Activated CD4-positive, alpha-beta T cell treated with anti-CD3 and anti-CD28 coated beads for 1 hour (primary cell): Measurements from ENCODE around the gene PLS1.
"Not testable (repeated sequence)": the region's sequence is repeated elsewhere in the genome, so short reads cannot be mapped to it uniquely, and the experiment has no call there.

Experiments used
- DNase-seq: peaks from one replicate; pipeline ENCODE4 v3.0.0-alpha.2; 2020

The PLS1 gene

DNA sequence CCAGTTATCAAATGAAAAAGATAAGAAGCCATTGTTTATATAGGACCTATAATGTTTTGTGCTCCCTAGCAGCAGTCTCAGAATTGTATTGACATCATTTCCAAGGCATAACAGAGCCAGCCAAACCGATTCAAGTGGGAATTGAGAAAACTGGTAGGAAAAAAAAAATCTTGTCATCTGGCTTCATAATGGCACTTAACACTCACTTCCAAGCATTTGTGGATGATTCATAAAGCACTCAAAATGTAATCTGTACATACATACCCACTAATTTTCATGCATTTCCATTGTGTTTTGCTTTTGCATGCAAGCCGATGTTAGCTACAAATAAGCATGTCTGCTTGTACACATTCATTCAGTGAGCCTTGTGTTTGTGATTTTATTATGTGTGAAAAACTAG, 109.0 kb downstream of the PLS1 start:
- no peak for DNase-seq

DNA sequence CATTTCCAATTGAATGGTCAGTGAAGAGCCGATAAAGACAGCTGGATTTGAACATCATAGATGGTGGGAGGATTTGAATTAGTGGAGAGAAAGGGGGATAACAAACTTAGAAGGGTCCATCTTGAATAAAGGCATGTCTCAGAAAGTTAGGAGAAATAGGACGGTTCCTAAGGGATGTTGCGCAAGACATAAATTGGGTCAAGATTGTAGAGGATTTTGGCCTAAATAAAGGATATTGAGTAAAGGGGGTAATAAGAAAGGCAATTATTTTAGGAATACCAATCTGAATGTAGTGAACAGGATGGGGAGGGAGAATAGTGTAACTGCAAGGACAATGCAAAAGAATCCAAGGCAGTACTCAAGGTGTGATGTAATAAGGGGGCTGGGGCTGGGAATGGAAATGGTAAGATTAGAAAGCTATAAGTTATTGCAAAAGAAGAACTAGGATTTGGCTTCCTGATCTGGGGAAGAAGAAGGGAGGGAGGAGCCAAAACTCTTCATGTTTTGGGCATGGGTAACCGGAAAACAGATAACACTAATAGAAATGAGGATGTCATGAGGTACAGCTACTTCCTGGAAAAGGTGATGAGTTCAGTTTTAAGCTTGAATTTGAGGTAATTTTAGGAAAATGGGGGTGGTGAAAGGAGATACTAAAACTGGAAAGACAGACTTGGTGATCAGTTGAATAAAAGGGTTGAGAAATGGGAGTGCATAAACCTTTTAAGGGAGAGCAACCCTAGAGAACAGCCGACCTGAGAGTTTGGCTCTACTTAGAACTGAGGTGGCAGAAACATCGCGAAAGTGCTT, 110.3 kb downstream of the PLS1 start:
- DNase-seq = no peak

DNA sequence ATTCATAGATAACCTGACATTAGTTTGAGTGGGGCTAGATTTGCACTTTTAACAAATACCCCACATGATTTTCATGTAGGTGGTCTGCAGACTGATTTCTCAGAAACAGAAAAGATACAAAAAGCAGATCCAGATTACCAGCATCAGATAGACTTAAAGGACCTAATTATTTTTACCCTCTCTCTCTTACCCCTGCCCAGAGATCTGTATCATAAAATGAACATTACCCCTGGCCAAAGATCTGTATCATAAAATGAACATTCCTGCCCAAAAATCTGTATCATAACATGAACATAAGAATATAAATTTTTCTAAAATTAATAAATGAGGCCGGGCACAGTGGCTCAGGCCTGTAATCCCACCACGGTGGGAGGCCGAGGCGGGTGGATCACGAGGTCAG, 113.0 kb downstream of the PLS1 start:
- no peak for DNase-seq

DNA sequence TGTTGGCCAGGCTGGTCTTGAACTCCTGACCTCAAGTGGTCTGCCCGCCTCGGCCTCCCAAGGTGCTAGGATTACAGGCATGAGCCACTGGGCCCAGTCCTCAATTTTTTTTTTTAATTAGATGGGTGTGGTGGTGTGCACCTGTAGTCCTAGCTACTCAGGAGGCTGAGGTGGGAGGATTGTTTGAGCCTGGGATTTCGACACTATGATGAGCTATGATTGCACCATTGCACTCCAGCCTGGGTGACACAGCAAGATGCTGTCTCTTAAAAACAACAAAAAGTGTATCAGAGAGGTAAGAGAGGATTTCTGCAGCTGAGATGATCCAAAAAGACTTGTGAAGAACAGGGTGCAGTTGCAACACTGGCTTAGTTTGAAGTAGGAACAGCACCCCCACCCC, 118.7 kb downstream of the PLS1 start:
- not testable (repeated sequence) for DNase-seq

DNA sequence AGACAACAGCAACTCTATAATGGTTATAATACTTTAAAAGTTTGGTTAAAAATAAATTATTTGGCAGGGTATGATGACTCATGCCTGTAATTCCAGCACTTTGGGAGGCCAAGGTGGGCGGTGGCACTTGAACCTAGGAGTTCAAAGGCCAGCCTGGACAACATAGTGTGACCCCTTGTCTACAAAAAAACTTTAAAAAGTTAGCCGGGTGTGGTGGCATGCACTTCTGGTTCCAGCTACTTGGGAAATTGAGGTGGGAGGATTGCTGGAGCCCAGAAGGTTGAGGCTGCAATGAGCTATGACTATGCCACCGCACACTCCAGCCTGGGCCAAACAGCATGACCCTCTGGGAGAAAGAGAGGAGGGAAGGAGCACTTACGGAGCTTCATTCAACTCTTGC, 119.9 kb downstream of the PLS1 start:
- no peak for DNase-seq

DNA sequence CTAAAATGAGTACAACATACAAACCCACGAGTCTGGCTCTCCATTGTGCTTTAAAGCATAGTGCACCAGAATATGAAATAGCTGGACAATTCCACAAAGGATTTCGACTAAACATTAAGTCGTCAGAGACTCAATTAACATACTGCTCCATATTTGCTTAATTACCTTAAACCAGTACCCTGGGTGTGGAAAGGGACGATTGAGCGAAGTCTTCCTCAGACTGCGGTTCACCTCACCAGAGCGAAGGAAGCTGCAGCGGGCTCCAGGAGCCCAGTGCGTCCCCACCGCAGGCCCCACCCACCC, 127.4 kb downstream of the PLS1 start:
- no peak for DNase-seq

DNA sequence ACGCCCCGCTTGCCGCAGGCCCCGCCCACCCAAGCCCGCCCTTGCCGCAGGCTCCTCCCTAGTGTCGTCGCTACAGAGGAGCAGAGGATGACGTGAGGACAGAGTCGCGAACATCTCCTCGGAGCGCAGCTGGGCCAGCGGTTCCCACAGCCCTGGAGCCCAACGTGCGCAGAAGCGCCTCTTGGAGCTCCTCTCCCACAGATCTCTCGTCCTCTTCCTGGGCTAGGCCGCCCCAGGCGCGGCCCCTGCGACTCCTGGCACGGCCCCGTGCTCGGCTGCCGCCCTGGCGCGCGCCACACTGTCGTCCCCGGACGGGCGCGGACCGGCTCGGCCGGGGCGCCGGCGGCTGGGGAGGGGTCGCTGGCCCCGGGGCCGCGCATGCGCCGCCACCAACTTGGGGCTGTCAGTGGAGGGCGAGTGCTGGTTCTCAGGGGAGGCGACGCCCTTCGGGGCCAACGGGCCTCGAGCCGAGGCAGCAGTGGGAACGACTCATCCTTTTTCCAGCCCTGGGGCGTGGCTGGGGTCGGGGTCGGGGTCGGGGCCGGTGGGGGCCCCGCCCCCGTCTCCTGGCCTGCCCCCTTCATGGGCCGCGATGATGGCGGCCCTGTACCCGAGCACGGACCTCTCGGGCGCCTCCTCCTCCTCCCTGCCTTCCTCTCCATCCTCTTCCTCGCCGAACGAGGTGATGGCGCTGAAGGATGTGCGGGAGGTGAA, 127.9 kb downstream of the PLS1 start, which contains the start of gene TRPC1:
TRPC1 (plus strand) TSS at position 67 of the 714 bp plus-strand sequence; CDS start at position 593, 526 bp downstream.
- peak; percentile 61 for DNase-seq

DNA sequence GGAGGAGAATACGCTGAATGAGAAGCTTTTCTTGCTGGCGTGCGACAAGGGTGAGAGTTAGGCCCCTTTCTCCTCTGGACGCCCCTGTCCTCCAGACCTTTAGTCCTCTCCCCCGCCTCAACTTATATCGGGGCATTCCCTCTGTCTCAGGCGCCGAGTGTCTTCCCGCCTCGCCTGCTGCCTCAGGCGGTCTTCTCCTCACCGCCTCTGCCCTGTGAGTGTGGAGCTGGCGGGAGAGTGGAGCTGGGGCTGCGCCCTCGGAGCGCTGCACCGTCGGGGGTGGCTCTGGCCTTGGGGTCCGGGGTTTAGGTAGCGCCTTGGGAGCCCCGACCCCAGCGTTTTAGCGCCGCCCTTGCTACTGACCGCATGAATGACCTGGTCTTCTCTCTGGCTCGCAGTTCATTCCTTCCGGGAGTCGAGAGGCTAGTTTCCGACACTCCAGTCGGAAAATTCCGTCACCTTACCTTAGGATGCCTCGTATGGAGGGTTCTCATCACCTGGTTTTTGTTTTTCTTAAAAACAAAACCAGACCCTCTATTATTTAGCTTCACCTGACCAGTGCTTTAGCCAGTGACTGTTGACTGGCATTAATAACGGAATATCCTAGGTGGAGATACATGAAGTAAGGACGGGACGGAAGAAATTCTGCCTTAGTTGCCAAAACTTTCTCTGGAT, 128.6 kb downstream of the PLS1 start:
- peak; percentile 9 for DNase-seq

DNA sequence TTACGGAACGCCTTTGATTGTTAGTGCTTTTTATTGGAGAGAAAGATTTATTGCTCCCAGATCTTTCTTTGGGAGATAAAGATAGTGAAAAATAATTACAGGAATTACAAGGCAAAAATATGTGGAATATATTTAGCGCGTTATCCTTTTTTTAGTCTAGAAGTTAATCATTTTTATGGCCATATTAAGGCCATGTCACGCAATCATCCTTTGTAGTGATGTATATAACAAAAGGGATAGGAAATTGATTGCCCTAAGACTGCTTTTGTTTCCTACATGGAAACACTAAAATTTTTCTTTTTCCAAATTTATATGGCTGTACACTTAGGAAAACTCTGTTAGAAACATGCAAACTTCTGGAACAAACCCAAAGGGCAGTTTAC, 129.2 kb downstream of the PLS1 start:
- DNase-seq = no peak

DNA sequence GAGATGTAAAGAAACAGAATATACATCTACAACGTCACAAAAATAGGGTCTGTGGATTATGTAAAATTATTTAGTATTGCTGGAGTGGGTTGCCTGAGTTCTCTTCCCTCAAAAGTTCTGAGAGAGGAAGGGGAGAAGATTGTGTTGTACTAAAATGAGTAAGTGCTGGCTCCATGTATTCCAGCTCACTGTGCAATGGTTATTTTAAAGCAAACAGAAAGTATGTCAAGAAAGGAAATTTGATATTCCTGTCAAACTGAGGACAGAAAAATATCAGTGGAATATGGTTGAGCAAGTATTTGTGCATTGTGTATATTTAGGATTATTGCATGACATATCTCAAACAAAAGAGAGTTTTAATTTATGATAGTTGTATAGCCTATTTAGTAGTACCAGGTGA, 129.8 kb downstream of the PLS1 start:
- DNase-seq = no peak

DNA sequence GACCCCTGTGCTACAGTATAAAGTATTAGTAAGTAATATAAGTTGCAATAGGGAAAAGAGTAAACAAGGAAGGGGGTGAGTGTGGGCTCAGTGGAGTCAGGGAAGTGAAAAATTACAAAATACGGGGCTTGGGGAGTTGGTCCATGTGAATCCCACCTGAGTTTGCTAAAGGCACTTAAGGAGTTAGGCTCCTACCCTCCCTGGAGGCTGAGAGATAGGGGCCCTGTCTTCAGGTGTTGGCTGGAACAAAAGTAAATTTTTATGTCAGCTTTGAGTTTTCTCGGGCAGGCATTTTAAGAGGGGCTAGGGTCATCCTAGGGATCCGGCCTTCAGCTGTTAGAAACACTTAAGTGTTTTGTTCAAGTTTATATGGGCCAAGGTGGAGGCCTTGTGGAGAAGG, 135.9 kb downstream of the PLS1 start:
- no peak for DNase-seq

DNA sequence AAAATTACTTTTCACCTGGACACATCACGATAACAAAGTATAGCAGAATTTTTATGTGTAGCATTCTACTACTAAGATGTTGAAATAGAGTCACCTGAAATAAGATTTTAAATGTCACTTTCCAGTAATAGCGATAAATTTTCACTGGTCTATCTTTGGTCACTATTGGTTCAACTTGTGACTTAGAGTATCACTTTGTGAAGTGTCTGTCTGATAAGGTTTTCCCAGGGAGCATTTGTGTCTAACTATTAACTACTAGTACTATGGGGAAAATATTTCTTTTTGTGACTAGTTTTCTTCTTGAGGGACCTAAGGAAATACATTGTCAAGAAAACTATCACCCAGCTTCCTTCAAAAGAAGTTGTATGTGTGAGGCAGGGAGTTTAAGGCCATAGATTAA, 138.6 kb downstream of the PLS1 start:
- DNase-seq = no peak

DNA sequence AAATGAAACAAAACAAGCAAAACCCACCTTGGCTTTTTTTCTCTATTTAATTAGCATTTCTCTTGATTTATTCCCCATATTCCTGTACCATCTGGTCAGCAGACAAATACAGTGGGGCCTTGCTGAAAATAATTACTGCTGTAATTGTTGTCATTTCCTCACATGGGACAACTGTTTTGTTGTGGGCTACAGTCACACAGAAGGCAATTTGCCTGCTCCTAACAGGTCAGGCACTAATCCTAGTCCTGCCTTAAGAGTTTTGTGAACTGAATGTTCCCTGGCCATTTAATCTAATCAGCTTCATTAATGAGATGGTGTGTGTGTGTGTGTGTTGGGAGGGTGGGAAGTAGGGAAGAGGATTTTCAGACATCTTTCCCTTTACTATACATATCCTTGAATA, 139.3 kb downstream of the PLS1 start:
- no peak for DNase-seq

DNA sequence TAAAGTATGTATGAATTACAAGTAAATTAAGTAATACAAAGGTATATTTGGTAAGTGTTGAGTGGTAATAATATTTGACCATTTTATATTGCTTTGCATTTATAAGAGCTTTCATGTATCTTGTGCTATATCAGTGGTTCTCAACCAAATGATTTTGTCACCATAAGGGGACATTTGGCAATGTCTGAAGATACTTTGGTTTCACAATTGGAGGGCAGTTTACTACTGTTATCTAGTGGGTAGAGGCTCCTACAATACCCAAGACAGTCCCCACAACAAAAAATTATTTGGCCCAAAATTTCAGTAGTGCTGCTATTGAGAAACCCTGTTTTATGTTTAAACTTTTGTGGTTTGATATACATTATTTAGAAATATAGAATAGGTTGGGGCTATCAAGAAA, 142.2 kb downstream of the PLS1 start:
- DNase-seq = no peak

DNA sequence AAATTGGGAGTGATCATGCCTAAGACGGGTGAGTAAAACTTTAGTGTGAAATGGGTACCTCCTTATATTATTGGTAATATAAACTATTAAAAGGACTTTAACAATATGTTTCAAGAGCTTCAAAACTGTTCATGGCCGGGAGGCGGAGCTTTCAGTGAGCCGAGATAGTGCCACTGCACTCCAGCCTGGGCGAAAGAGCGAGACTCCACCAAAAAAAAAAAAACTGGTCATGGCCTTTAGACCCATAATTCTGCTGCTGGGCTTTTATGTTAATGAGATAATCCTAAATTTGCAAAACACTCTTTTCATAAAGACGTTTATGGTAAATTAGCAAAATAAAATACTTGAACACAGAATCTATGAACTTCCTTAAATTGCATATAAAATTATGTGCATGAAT, 150.5 kb downstream of the PLS1 start:
- DNase-seq = no peak

DNA sequence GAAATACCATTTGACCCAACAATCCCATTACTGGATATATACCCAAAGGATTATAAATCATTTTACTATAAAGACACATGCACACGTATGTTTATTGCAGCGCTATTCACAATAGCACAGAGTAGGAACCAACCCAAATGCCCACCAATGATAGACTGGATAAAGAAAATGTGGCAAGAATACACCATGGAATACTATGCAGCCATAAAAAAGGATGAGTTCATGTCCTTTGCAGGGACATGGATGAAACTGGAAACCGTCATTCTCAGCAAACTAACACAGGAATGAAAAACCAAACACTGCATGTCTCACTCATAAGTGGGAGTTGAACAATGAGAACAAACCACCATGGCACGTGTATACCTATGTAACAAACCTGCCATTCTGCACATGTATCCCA, 154.3 kb downstream of the PLS1 start:
- not testable (repeated sequence) for DNase-seq

DNA sequence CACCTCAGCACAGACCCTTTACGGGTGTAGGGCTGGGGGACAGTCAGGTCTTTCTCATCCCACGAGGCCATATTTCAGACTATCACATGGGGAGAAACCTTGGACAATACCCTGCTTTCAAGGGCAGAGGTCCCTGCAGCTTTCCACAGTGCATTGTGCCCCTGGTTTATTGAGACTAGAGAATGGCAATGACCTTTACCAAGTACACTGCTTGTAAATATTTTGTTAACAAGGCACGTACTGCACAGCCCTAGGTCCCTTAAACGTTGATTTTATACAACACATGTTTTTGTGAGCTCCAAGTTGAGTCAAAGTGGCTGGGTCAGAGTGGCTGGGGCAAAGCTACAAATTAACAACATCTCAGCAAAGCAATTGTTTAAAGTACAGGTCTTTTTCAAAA, 156.4 kb downstream of the PLS1 start:
- DNase-seq = not testable (repeated sequence)

DNA sequence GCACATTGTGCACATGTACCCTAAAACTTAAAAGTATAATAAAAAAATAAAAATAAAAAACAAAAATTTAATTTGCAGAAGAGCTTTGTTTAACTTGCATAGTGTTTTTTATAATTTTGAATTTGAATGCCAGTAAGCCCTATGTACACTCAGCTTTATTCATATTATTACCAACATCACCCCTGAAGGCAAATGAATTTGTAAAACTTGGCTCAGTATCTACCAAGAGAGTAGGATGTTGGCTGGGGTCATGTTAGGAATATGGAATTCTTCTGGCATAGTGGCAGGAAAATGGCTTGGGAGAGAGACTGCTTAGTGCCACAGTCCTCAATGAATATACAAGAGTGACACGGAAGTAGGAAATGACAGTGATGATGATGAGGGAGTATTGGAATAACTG, 158.3 kb downstream of the PLS1 start:
- no peak for DNase-seq
